PC-9 (cell line): ENCODE data around the gene CELF2.

Experiments
- CTCF ChIP-seq: fragments of 200-600 bp; sonication (generic); conservative IDR thresholded peaks from 2 replicates; pipeline ENCODE4 v1.6.1; 2017; ENCODE audit warnings: mixed run types, antibody characterized with exemption, mild to moderate bottlenecking, moderate library complexity
- EZH2 ChIP-seq: fragments of 200-600 bp; sonication (generic); IDR thresholded peaks from 2 replicates; pipeline ENCODE4 v1.8.0; 2017; ENCODE audit warnings: antibody characterized with exemption, low read depth

- TF ChIP-seq CTCF (no peak), EZH2 (no peak)
Measured at GRCh38 chr10:11042357-11042756, 24.7 kb downstream of the CELF2 start.
